Measurements from ENCODE around the gene PRX. TPM values are rescaled to one million over a fixed set of nuclear protein-coding genes. Genes with fewer than 3 reads are reported as not detected.
A peak's percentile ranks its signal among the peaks of the same experiment; 100 is the strongest.

PRX gene
- total RNA-seq, 1 donor from 2014 or later, result 6.7 TPM

- peak overlapping the region; percentile 99 for H3K4me3 Mint-ChIP-seq (ENCODE audit: unreplicated experiment)
- no peaks in the 10 kb centered on the region for H3K9me3 Mint-ChIP-seq (ENCODE audit: unreplicated experiment)
- TF ChIP-seq CTCF (IDR thresholded peaks at IDR 0.05; ENCODE audit: unreplicated experiment), result no peak
- H3K27me3 Mint-ChIP-seq (ENCODE audit: unreplicated experiment), result peaks cover 6% of the 10 kb centered on the region
- DNase-seq (ENCODE audit: low spot score), result peak; percentile 99
- peaks cover 18% of the 10 kb centered on the region for H3K4me1 Mint-ChIP-seq (ENCODE audit: unreplicated experiment)
- peak overlapping the region; percentile 100 for H3K27ac Mint-ChIP-seq (ENCODE audit: unreplicated experiment)
- H3K36me3 Mint-ChIP-seq (ENCODE audit: low read depth, unreplicated experiment), result peaks cover 21% of the 10 kb centered on the region
Measured at GRCh38 chr19:40443131-40443999, 30.2 kb upstream of the PRX start.

GRCh38 chr19:40442328-40443130, 29.4 kb upstream of the PRX start:
- DNase-seq (ENCODE audit: low spot score), result no peak
- Mint-ChIP-seq H3K4me3 (ENCODE audit: unreplicated experiment) (peak overlapping the region; percentile 90), H3K36me3 (ENCODE audit: low read depth, unreplicated experiment) (peaks cover 21% of the 10 kb centered on the region), H3K27ac (ENCODE audit: unreplicated experiment) (peak overlapping the region; percentile 82), H3K4me1 (ENCODE audit: unreplicated experiment) (peaks cover 18% of the 10 kb centered on the region), H3K9me3 (ENCODE audit: unreplicated experiment) (no peaks in the 10 kb centered on the region), H3K27me3 (ENCODE audit: unreplicated experiment) (peaks cover 7% of the 10 kb centered on the region)
- no peak for TF ChIP-seq CTCF (IDR thresholded peaks at IDR 0.05; ENCODE audit: unreplicated experiment)

- Mint-ChIP-seq H3K27ac (ENCODE audit: unreplicated experiment) (peak overlapping the region; percentile 82), H3K36me3 (ENCODE audit: low read depth, unreplicated experiment) (peaks cover 21% of the 10 kb centered on the region)
- TF ChIP-seq CTCF (IDR thresholded peaks at IDR 0.05; ENCODE audit: unreplicated experiment), result no peak
Measured at GRCh38 chr19:40441719-40442253, 28.6 kb upstream of the PRX start.

DNA sequence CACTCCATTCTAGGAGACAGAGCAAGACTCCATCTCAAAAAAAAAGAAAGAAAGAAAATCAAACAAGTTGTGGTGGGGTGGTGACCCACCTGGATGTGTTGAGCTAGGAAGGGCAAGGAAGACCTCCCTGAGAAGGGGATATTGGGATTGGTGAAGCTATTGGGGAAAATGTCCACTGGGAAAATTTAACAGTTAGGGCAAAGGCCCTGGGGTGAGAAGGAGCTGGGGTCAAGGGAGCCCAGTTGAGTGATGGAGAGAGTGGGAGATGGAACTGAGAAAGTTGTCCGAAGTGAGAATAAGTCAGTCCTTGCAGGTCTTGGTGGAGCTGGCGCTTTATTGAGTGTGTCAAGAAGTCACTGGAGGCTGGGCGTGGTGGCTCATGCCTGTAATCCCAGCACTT, 25.1 kb upstream of the PRX start:
- no peak for DNase-seq (ENCODE audit: low spot score)
- peaks cover 15% of the 10 kb centered on the region for H3K36me3 Mint-ChIP-seq (ENCODE audit: low read depth, unreplicated experiment)
- peak overlapping the region; percentile 16 for H3K27ac Mint-ChIP-seq (ENCODE audit: unreplicated experiment)
- TF ChIP-seq CTCF (IDR thresholded peaks at IDR 0.05; ENCODE audit: unreplicated experiment), result no peak
- H3K4me3 Mint-ChIP-seq (ENCODE audit: unreplicated experiment), result no peak overlapping the region
- H3K27me3 Mint-ChIP-seq (ENCODE audit: unreplicated experiment), result peaks cover 6% of the 10 kb centered on the region
- peaks cover 13% of the 10 kb centered on the region for H3K4me1 Mint-ChIP-seq (ENCODE audit: unreplicated experiment)
- H3K9me3 Mint-ChIP-seq (ENCODE audit: unreplicated experiment), result no peaks in the 10 kb centered on the region

More at GRCh38 chr19:40441719-40442253, 28.6 kb upstream of the PRX start:
- no peak for DNase-seq (ENCODE audit: low spot score)
- peak overlapping the region; percentile 90 for H3K4me3 Mint-ChIP-seq (ENCODE audit: unreplicated experiment)
- peaks cover 18% of the 10 kb centered on the region for H3K4me1 Mint-ChIP-seq (ENCODE audit: unreplicated experiment)
- H3K27me3 Mint-ChIP-seq (ENCODE audit: unreplicated experiment), result peaks cover 7% of the 10 kb centered on the region
- H3K9me3 Mint-ChIP-seq (ENCODE audit: unreplicated experiment), result no peaks in the 10 kb centered on the region

Data from endothelial cell (in vitro differentiated cells).